Hepatocyte (in vitro differentiated cells): Measurements from ENCODE around the gene TWIST1. TPM values are rescaled to one million over a fixed set of nuclear protein-coding genes. Genes with fewer than 3 reads are reported as not detected.
A peak's percentile ranks its signal among the peaks of the same experiment; 100 is the strongest.

Experiments
- DNase-seq: peaks from one replicate; pipeline ENCODE4 v3.0.0-alpha.2; 2016; ENCODE audit warnings: low spot score
- H2AFZ ChIP-seq: fragments of 200-600 bp; sonication (generic); 2 replicates; pipeline ENCODE4 v1.6.0; 2016; ENCODE audit warnings: antibody characterized with exemption, mild to moderate bottlenecking
- H3K27ac ChIP-seq: fragments of 200-600 bp; sonication (generic); 2 replicates; pipeline ENCODE4 v1.5.1; 2016; ENCODE audit warnings: mild to moderate bottlenecking
- H3K27me3 ChIP-seq: fragments of 200-600 bp; sonication (generic); 2 replicates; pipeline ENCODE4 v1.6.1; 2016
- H3K36me3 ChIP-seq: fragments of 200-600 bp; sonication (generic); replicated peaks from 2 replicates; pipeline ENCODE4 v1.5.1; 2016; ENCODE audit warnings: low read depth; ENCODE audit not compliant: insufficient read depth
- H3K4me1 ChIP-seq: fragments of 200-600 bp; sonication (generic); 2 replicates; pipeline ENCODE4 v1.5.1; 2016; ENCODE audit warnings: mild to moderate bottlenecking, moderate library complexity; ENCODE audit not compliant: insufficient read depth
- H3K4me2 ChIP-seq: fragments of 200-600 bp; sonication (generic); 2 replicates; pipeline ENCODE4 v1.6.0; 2016
- H3K4me3 ChIP-seq: fragments of 200-600 bp; sonication (generic); 2 replicates; pipeline ENCODE4 v1.5.1; 2016; ENCODE audit warnings: mild to moderate bottlenecking
- H3K79me2 ChIP-seq: fragments of 200-600 bp; sonication (generic); 2 replicates; pipeline ENCODE4 v1.6.0; 2017; ENCODE audit warnings: mild to moderate bottlenecking
- H3K9me2 ChIP-seq: fragments of 200-600 bp; sonication (generic); replicated peaks from 2 replicates; pipeline ENCODE4 v1.6.0; 2017; ENCODE audit warnings: mild to moderate bottlenecking; ENCODE audit not compliant: insufficient read depth
- H3K9me3 ChIP-seq: fragments of 200-600 bp; sonication (generic); 2 replicates; pipeline ENCODE4 v1.5.1; 2016; ENCODE audit warnings: low read depth, mild to moderate bottlenecking
- H4K20me1 ChIP-seq: fragments of 200-600 bp; sonication (generic); 2 replicates; pipeline ENCODE4 v1.6.0; 2016; ENCODE audit warnings: mild to moderate bottlenecking; ENCODE audit not compliant: insufficient read depth, poor library complexity, severe bottlenecking
- EZH2 ChIP-seq: fragments of 200-600 bp; sonication (generic); IDR thresholded peaks from 2 replicates; pipeline ENCODE4 v1.6.1; 2016; ENCODE audit warnings: antibody characterized with exemption, mild to moderate bottlenecking, borderline replicate concordance
- EZH2phosphoT487 ChIP-seq: fragments of 200-600 bp; sonication (generic); IDR thresholded peaks from one replicate; pipeline ENCODE4 v1.6.1; 2018; ENCODE audit warnings: antibody characterized with exemption, mild to moderate bottlenecking, low read depth, moderate library complexity; ENCODE audit not compliant: unreplicated experiment, severe bottlenecking
- whole genome bisulfite sequencing: methylation state at CpG from one replicate; pipeline ENCODE4 v1.1.6; 2016; ENCODE audit warnings: low lambda C conversion rate; ENCODE audit errors: missing lambda C conversion rate; 5-methylcytosine and 5-hydroxymethylcytosine counted together
- polyA plus RNA-seq: library from polyadenylated mRNA; unstranded; fragments of >200 nt; fragmentation: Nextera tagmentation; extraction: Ambion mirVana; gene quantifications from 2 replicates; pipeline ENCODE4 v1.2.1, GENCODE V29; 2016
- total RNA-seq: library from RNA; depleted of rRNA; stranded (reverse); fragments of >200 nt; gene quantifications from 2 replicates; pipeline ENCODE4 v1.2.3, GENCODE V29; 2014
- TF ChIP-seq, protein P1 (sequence below): fragments of 200-600 bp; sonication (generic); IDR thresholded peaks from 2 replicates; pipeline ENCODE4 v1.5.1; 2016; ENCODE audit warnings: antibody characterized with exemption, mild to moderate bottlenecking; ENCODE audit not compliant: poor library complexity

TWIST1 gene
- total and polyA plus RNA-seq, 2 experiments from 2014 or later = 23.2 to 24.7 TPM

GRCh38 chr7:19119870-19120486 lies 2.5 kb upstream of the TWIST1 start:
- Histone ChIP-seq H3K4me3 (peak overlapping the region; percentile 11), H3K27me3 (peaks cover 52% of the 10 kb centered on the region), H3K9me3 (no peaks in the 10 kb centered on the region), H3K36me3 (no peaks in the 10 kb centered on the region), H3K79me2 (peaks cover 30% of the 10 kb centered on the region), H3K4me1 (no peaks in the 10 kb centered on the region), H3K4me2 (peak overlapping the region; percentile 74), H3K9me2 (no peaks in the 10 kb centered on the region), H2AFZ (no peak overlapping the region), H4K20me1 (peaks cover 14% of the 10 kb centered on the region), H3K27ac (no peak overlapping the region)
- 12% methylated on average over 10 of the region's 10 CpGs for WGBS
- no peak for TF ChIP-seq EZH2phosphoT487
- no peak for TF ChIP-seq EZH2
- TF ChIP-seq, protein P1, sequence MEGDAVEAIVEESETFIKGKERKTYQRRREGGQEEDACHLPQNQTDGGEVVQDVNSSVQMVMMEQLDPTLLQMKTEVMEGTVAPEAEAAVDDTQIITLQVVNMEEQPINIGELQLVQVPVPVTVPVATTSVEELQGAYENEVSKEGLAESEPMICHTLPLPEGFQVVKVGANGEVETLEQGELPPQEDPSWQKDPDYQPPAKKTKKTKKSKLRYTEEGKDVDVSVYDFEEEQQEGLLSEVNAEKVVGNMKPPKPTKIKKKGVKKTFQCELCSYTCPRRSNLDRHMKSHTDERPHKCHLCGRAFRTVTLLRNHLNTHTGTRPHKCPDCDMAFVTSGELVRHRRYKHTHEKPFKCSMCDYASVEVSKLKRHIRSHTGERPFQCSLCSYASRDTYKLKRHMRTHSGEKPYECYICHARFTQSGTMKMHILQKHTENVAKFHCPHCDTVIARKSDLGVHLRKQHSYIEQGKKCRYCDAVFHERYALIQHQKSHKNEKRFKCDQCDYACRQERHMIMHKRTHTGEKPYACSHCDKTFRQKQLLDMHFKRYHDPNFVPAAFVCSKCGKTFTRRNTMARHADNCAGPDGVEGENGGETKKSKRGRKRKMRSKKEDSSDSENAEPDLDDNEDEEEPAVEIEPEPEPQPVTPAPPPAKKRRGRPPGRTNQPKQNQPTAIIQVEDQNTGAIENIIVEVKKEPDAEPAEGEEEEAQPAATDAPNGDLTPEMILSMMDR = no peak
- DNase-seq = no peak

- Histone ChIP-seq H2AFZ (no peak overlapping the region), H3K4me1 (no peaks in the 10 kb centered on the region), H3K27ac (peak overlapping the region; percentile 91), H3K79me2 (peaks cover 36% of the 10 kb centered on the region), H3K9me3 (no peaks in the 10 kb centered on the region), H3K27me3 (peaks cover 58% of the 10 kb centered on the region), H3K36me3 (no peaks in the 10 kb centered on the region), H3K4me3 (peak overlapping the region; percentile 18), H4K20me1 (peaks cover 18% of the 10 kb centered on the region), H3K4me2 (peak overlapping the region; percentile 74), H3K9me2 (no peaks in the 10 kb centered on the region)
- 23% methylated on average over 8 of the region's 8 CpGs for WGBS
- TF ChIP-seq EZH2phosphoT487 = no peak
- TF ChIP-seq, protein P1 = no peak
- no peak for TF ChIP-seq EZH2
- no peak for DNase-seq
These were observed 1.9 kb upstream of the TWIST1 start for GRCh38 chr7:19119372-19119771.

GRCh38 chr7:19118636-19119371 lies 1.4 kb upstream of the TWIST1 start:
- H2AFZ ChIP-seq = no peak overlapping the region
- peaks cover 64% of the 10 kb centered on the region for H3K27me3 ChIP-seq
- H3K4me3 ChIP-seq = peak overlapping the region; percentile 18
- H3K79me2 ChIP-seq = peaks cover 42% of the 10 kb centered on the region
- peaks cover 18% of the 10 kb centered on the region for H4K20me1 ChIP-seq
- no peaks in the 10 kb centered on the region for H3K9me2 ChIP-seq
- DNase-seq = no peak
- 5% methylated on average over 28 of the region's 28 CpGs for whole genome bisulfite sequencing
- no peaks in the 10 kb centered on the region for H3K9me3 ChIP-seq
- H3K4me2 ChIP-seq = peak overlapping the region; percentile 74
- TF ChIP-seq, protein P1 = no peak
- peak; percentile 83 for TF ChIP-seq EZH2
- no peaks in the 10 kb centered on the region for H3K4me1 ChIP-seq
- H3K27ac ChIP-seq = peak overlapping the region; percentile 91
- no peaks in the 10 kb centered on the region for H3K36me3 ChIP-seq
